ENCODE data around the gene EGFR.

DNA sequence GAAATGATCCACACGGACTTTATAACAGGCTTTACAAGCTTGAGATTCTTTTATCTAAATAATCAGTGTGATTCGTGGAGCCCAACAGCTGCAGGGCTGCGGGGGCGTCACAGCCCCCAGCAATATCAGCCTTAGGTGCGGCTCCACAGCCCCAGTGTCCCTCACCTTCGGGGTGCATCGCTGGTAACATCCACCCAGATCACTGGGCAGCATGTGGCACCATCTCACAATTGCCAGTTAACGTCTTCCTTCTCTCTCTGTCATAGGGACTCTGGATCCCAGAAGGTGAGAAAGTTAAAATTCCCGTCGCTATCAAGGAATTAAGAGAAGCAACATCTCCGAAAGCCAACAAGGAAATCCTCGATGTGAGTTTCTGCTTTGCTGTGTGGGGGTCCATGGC is 155.6 kb downstream of the EGFR start:
- TF ChIP-seq, protein P1, sequence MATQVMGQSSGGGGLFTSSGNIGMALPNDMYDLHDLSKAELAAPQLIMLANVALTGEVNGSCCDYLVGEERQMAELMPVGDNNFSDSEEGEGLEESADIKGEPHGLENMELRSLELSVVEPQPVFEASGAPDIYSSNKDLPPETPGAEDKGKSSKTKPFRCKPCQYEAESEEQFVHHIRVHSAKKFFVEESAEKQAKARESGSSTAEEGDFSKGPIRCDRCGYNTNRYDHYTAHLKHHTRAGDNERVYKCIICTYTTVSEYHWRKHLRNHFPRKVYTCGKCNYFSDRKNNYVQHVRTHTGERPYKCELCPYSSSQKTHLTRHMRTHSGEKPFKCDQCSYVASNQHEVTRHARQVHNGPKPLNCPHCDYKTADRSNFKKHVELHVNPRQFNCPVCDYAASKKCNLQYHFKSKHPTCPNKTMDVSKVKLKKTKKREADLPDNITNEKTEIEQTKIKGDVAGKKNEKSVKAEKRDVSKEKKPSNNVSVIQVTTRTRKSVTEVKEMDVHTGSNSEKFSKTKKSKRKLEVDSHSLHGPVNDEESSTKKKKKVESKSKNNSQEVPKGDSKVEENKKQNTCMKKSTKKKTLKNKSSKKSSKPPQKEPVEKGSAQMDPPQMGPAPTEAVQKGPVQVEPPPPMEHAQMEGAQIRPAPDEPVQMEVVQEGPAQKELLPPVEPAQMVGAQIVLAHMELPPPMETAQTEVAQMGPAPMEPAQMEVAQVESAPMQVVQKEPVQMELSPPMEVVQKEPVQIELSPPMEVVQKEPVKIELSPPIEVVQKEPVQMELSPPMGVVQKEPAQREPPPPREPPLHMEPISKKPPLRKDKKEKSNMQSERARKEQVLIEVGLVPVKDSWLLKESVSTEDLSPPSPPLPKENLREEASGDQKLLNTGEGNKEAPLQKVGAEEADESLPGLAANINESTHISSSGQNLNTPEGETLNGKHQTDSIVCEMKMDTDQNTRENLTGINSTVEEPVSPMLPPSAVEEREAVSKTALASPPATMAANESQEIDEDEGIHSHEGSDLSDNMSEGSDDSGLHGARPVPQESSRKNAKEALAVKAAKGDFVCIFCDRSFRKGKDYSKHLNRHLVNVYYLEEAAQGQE (IDR thresholded peaks at IDR 0.05; ENCODE audit: insufficient read depth in 1 of 2, low read depth in 2 of 2, low read length in 2 of 2): no peak
- TF ChIP-seq POLR2AphosphoS5 (IDR thresholded peaks at IDR 0.05; ENCODE audit: low read depth, low read length) (no peak), FOXP2 (optimal IDR thresholded peaks at IDR 0.05; ENCODE audit: borderline replicate concordance, extremely low read depth, extremely low read length, insufficient read depth) (no peak)

All from PFSK-1 (cell line).